Measurements from ENCODE around the gene PPM1E. TPM values are rescaled to one million over a fixed set of nuclear protein-coding genes. Genes with fewer than 3 reads are reported as not detected.

The PPM1E gene
- total RNA-seq, 2 experiments from 2014 or later = 0.03 TPM; not detected in 1

DNA sequence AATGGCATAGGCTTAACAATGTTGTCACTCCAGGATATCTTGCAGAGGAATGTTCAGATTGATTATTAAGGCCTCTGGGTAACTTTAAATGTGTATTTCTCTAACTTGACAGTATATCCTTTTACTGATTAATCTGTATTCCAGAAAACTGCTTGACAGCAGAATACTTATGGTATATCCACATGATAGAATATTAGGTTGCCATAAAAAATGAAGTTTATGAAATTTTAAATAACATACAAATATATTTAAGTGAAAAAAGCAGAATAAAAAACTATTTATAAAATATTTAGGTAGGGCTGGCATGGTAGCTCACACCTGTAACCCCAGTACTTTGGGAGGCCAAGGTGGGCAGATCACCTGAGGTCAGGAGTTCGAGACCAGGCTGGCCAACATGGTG is 244.4 kb downstream of the PPM1E start:
- no peak overlapping the region for H3K4me3 Mint-ChIP-seq
- H3K36me3 Mint-ChIP-seq (ENCODE audit: low read depth) = peaks cover 34% of the 10 kb centered on the region
- no peak for DNase-seq
- no peaks in the 10 kb centered on the region for H3K27me3 Mint-ChIP-seq
- H3K9me3 Mint-ChIP-seq = no peaks in the 10 kb centered on the region
- peaks cover 33% of the 10 kb centered on the region for H3K4me1 Mint-ChIP-seq
- H3K27ac Mint-ChIP-seq = no peak overlapping the region
- POLR2A ChIA-PET = interaction anchor here (0.6 to 1.1 kb wide), 2 partner anchors 368 to 410 kb away, joined by 3 to 4 read pairs; no protein-coding TSS in a partner anchor
- CTCF ChIA-PET = interaction anchor here (0.7 kb wide), 1 partner anchor 24 kb away, joined by 3 read pairs; no protein-coding TSS in a partner anchor

- Mint-ChIP-seq H3K27me3 (no peaks in the 10 kb centered on the region), H3K4me3 (peak overlapping the region; percentile 75), H3K27ac (peak overlapping the region; percentile 84), H3K36me3 (ENCODE audit: low read depth) (peaks cover 36% of the 10 kb centered on the region), H3K9me3 (no peaks in the 10 kb centered on the region), H3K4me1 (peaks cover 33% of the 10 kb centered on the region)
- CTCF ChIA-PET = interaction anchor here (0.6 to 5.2 kb wide), 2 partner anchors 483 to 688 kb away, joined by 3 to 28 read pairs; no protein-coding TSS in a partner anchor
- peak; percentile 84 for DNase-seq
- POLR2A ChIA-PET = interaction anchor here (1.0 to 1.4 kb wide), 2 partner anchors 9 to 370 kb away, joined by 3 to 15 read pairs; no protein-coding TSS in a partner anchor
Measured at GRCh38 chr17:59001158-59001814, 245.6 kb downstream of the PPM1E start.

GRCh38 chr17:59002126-59002525 is 246.5 kb downstream of the PPM1E start:
- peak overlapping the region; percentile 84 for H3K27ac Mint-ChIP-seq

GRCh38 chr17:59002848-59003247 is 247.2 kb downstream of the PPM1E start:
- DNase-seq = no peak
- POLR2A ChIA-PET = interaction anchor here (8.4 kb wide), 1 partner anchor 372 kb away, joined by 60 read pairs; no protein-coding TSS in a partner anchor
- Mint-ChIP-seq H3K36me3 (ENCODE audit: low read depth) (peaks cover 28% of the 10 kb centered on the region), H3K27me3 (no peaks in the 10 kb centered on the region), H3K4me1 (peaks cover 33% of the 10 kb centered on the region), H3K9me3 (no peaks in the 10 kb centered on the region), H3K27ac (no peak overlapping the region), H3K4me3 (no peak overlapping the region)
- CTCF ChIA-PET = interaction anchor here (1.2 to 5.2 kb wide), 4 partner anchors 292 to 484 kb away, joined by 3 to 28 read pairs (median 15); partner anchors contain the start of gene RAD51C

More at GRCh38 chr17:59002126-59002525, 246.5 kb downstream of the PPM1E start:
- no peak for DNase-seq
- Mint-ChIP-seq H3K9me3 (no peaks in the 10 kb centered on the region), H3K4me1 (peaks cover 33% of the 10 kb centered on the region), H3K4me3 (no peak overlapping the region), H3K27me3 (no peaks in the 10 kb centered on the region), H3K36me3 (ENCODE audit: low read depth) (peaks cover 33% of the 10 kb centered on the region)
- ChIA-PET CTCF (interaction anchor here (1.6 to 5.2 kb wide), 2 partner anchors 426 to 483 kb away, joined by 4 to 28 read pairs; no protein-coding TSS in a partner anchor), POLR2A (interaction anchor here (1.0 to 1.4 kb wide), 2 partner anchors 8 to 371 kb away, joined by 3 to 15 read pairs; no protein-coding TSS in a partner anchor)

DNA sequence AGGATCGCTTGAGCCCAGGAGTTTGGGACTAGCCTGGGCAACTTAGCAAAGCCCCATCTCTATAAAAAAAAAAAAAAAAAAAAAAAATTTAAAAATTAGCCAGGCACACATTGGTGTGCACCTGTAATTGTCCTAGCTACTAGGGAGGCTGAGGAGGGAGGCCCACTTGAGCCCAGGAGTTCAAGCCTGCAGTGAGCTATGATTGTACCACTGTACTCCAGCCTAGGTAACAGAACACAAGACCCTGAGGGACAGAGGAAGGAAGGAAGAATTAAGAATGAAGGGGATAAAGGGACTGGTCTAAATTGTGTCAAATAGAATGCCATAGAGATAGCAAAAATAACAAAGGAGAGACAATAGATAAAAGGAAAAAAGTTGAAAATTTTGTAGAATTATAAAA is 248.2 kb downstream of the PPM1E start:
- H3K27ac Mint-ChIP-seq = no peak overlapping the region

GRCh38 chr17:59004338-59005111 is 248.9 kb downstream of the PPM1E start:
- Mint-ChIP-seq H3K9me3 (no peaks in the 10 kb centered on the region), H3K36me3 (ENCODE audit: low read depth) (peaks cover 16% of the 10 kb centered on the region), H3K27ac (peak overlapping the region; percentile 0), H3K4me3 (no peak overlapping the region), H3K4me1 (peaks cover 33% of the 10 kb centered on the region), H3K27me3 (no peaks in the 10 kb centered on the region)
- DNase-seq = peak; percentile 76
- ChIA-PET POLR2A (interaction anchor here (1.1 to 8.4 kb wide), 3 partner anchors 294 to 486 kb away, joined by 3 to 60 read pairs (median 7); no protein-coding TSS in a partner anchor), CTCF (interaction anchor here (0.6 to 5.2 kb wide), 18 partner anchors 10 to 687 kb away, joined by 3 to 28 read pairs (median 4); partner anchors contain the start of gene MTMR4)

More for the DNA sequence above, 248.2 kb downstream of the PPM1E start:
- no peak overlapping the region for H3K4me3 Mint-ChIP-seq
- no peaks in the 10 kb centered on the region for H3K9me3 Mint-ChIP-seq
- H3K4me1 Mint-ChIP-seq = peaks cover 33% of the 10 kb centered on the region
- CTCF ChIA-PET = interaction anchor here (0.7 to 5.2 kb wide), 9 partner anchors 12 to 686 kb away, joined by 3 to 28 read pairs (median 4); partner anchors contain the start of gene RAD51C
- peaks cover 19% of the 10 kb centered on the region for H3K36me3 Mint-ChIP-seq (ENCODE audit: low read depth)
- POLR2A ChIA-PET = interaction anchor here (0.7 to 8.4 kb wide), 3 partner anchors 148 to 373 kb away, joined by 3 to 60 read pairs (median 4); no protein-coding TSS in a partner anchor
- no peaks in the 10 kb centered on the region for H3K27me3 Mint-ChIP-seq
- no peak for DNase-seq

DNA sequence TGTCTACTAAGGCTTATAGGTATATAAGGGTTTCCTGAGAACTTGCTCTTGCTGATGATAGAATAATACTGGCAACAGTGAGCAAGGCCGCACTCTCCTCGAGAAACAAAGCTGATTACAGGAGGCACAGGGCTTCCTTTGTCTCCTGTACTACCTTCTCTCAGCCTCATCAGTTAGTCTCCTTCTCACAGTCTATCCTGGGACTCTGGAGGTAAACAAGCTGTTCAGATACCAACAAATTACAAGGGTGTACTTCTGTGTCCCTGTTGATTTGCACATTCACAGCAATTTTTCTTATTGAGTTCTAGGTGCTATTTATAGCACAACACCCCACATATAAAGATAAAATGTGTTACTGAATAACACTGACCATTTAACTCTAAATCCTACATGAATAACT is 252.3 kb downstream of the PPM1E start:
- CTCF ChIA-PET = interaction anchor here (0.5 to 1.7 kb wide), 3 partner anchors 11 to 420 kb away, joined by 3 to 9 read pairs (median 3); no protein-coding TSS in a partner anchor
- Mint-ChIP-seq H3K9me3 (no peaks in the 10 kb centered on the region), H3K36me3 (ENCODE audit: low read depth) (peaks cover 15% of the 10 kb centered on the region), H3K27me3 (no peaks in the 10 kb centered on the region), H3K4me1 (peaks cover 12% of the 10 kb centered on the region), H3K4me3 (no peak overlapping the region), H3K27ac (no peak overlapping the region)
- POLR2A ChIA-PET = interaction anchor here (1.0 to 8.4 kb wide), 2 partner anchors 33 to 377 kb away, joined by 3 to 60 read pairs; no protein-coding TSS in a partner anchor
- no peak for DNase-seq

- POLR2A ChIA-PET = interaction anchor here (0.6 to 8.4 kb wide), 3 partner anchors 33 to 779 kb away, joined by 3 to 60 read pairs (median 3); no protein-coding TSS in a partner anchor
- DNase-seq = no peak
- CTCF ChIA-PET = interaction anchor here (0.9 to 1.7 kb wide), 2 partner anchors 22 to 420 kb away, joined by 3 to 9 read pairs; no protein-coding TSS in a partner anchor
- Mint-ChIP-seq H3K27ac (no peak overlapping the region), H3K4me3 (no peak overlapping the region), H3K9me3 (no peaks in the 10 kb centered on the region), H3K27me3 (no peaks in the 10 kb centered on the region), H3K4me1 (peaks cover 8% of the 10 kb centered on the region), H3K36me3 (ENCODE audit: low read depth) (peaks cover 18% of the 10 kb centered on the region)
Measured at GRCh38 chr17:59008737-59009136, 253.1 kb downstream of the PPM1E start.

GRCh38 chr17:59010026-59010425 is 254.4 kb downstream of the PPM1E start:
- H3K27me3 Mint-ChIP-seq = no peaks in the 10 kb centered on the region
- no peak for DNase-seq
- CTCF ChIA-PET = interaction anchor here (1.2 kb wide), 1 partner anchor 29 kb away, joined by 4 read pairs; no protein-coding TSS in a partner anchor

DNA sequence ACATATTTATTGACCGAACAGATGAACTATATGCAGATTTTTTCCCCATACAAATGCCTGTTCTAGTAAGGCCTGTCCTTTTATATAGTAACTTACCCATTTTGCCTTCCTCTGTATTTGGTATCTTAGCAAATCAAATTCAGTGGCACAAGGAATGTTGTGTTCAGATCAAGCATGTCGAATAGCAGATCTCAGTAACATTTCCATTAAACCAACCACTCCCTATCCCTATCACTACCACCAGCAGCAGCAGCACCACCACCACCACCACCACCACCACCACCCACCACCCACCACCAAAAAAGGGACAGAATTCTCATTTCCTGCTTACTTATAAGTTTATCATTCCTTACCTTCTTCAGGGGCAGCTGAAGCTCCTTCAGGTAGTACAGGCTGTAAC is 256.3 kb downstream of the PPM1E start:
- H3K27ac Mint-ChIP-seq = no peak overlapping the region
- POLR2A ChIA-PET = no interaction called here

More at GRCh38 chr17:59010026-59010425, 254.4 kb downstream of the PPM1E start:
- Mint-ChIP-seq H3K36me3 (ENCODE audit: low read depth) (peaks cover 23% of the 10 kb centered on the region), H3K27ac (no peak overlapping the region), H3K4me3 (no peak overlapping the region), H3K4me1 (no peaks in the 10 kb centered on the region), H3K9me3 (no peaks in the 10 kb centered on the region)
- POLR2A ChIA-PET = interaction anchor here (0.9 to 8.4 kb wide), 2 partner anchors 8 to 379 kb away, joined by 3 to 60 read pairs; no protein-coding TSS in a partner anchor

DNA sequence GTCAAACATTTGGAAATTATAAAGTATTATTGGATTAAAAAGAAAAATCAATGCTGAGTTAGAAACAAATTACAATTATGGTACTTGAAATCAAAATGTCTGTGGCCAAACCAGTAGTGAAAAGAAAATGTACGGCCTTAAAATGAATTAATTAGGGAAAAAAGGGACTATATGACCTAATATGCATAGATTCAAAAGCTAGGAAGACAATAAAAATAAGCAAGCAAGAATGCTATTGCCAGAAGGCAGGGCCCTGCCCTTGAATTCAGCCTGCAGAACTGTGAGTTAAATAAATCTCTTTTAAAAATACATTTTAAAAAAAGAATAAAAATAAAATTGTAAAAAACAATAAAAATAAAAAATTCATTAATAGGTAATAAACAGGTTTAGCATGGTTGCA is 262.4 kb downstream of the PPM1E start:
- H3K27me3 Mint-ChIP-seq = no peaks in the 10 kb centered on the region
- H3K9me3 Mint-ChIP-seq = no peaks in the 10 kb centered on the region
- H3K4me3 Mint-ChIP-seq = no peak overlapping the region
- no peak overlapping the region for H3K27ac Mint-ChIP-seq
- peaks cover 30% of the 10 kb centered on the region for H3K36me3 Mint-ChIP-seq (ENCODE audit: low read depth)
- POLR2A ChIA-PET = no interaction called here
- CTCF ChIA-PET = interaction anchor here (0.7 to 1.6 kb wide), 3 partner anchors 13 to 77 kb away, joined by 3 read pairs; no protein-coding TSS in a partner anchor
- DNase-seq = no peak
- no peaks in the 10 kb centered on the region for H3K4me1 Mint-ChIP-seq

More for the DNA sequence above, 256.3 kb downstream of the PPM1E start:
- no peak for DNase-seq
- Mint-ChIP-seq H3K36me3 (ENCODE audit: low read depth) (peaks cover 20% of the 10 kb centered on the region), H3K27me3 (no peaks in the 10 kb centered on the region), H3K4me1 (no peaks in the 10 kb centered on the region), H3K9me3 (no peaks in the 10 kb centered on the region), H3K4me3 (no peak overlapping the region)
- CTCF ChIA-PET = interaction anchor here (1.2 to 1.6 kb wide), 2 partner anchors 301 to 424 kb away, joined by 3 read pairs; no protein-coding TSS in a partner anchor

DNA sequence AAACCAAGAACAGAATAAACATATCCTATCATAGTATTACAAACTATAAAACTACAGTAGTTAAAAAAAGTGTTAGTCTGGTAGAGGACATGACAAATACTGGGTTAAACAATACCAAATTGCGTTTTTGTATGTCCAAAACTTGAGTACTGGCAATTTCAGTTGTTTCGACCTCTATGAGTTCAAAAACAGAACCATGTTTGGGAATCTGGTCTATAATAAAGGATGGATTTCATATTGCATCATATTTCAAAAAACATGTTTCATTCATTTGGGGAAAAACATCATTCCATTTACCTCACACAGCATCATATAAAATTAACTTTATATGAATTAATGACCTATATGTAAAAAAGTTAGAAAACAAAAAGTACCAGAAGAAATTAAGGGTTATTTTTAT is 269.3 kb downstream of the PPM1E start:
- CTCF ChIA-PET = no interaction called here
- H3K27ac Mint-ChIP-seq = no peak overlapping the region
- peaks cover 31% of the 10 kb centered on the region for H3K36me3 Mint-ChIP-seq (ENCODE audit: low read depth)
- no peaks in the 10 kb centered on the region for H3K9me3 Mint-ChIP-seq
- H3K27me3 Mint-ChIP-seq = no peaks in the 10 kb centered on the region
- POLR2A ChIA-PET = no interaction called here
- no peaks in the 10 kb centered on the region for H3K4me1 Mint-ChIP-seq
- H3K4me3 Mint-ChIP-seq = no peak overlapping the region
- DNase-seq = no peak
